HepG2 (cell line): ENCODE measurements around the gene AHSA1. TPM values are rescaled to one million over a fixed set of nuclear protein-coding genes. Genes with fewer than 3 reads are reported as not detected.

Experiments used
- ARID5B ChIP-seq: IDR thresholded peaks from 2 replicates; pipeline ENCODE4 v1.4.0; 2020; ENCODE audit warnings: mild to moderate bottlenecking, missing genetic modification reagents
- CBX1 ChIP-seq: IDR thresholded peaks from one replicate; pipeline ENCODE4 v1.6.1; 2016; ENCODE audit warnings: antibody characterized with exemption, low read depth
- GPN1 ChIP-seq: sonication (generic); formaldehyde crosslinking; IDR thresholded peaks from 2 replicates; pipeline ENCODE4 v1.5.1; 2020; ENCODE audit warnings: missing genetic modification reagents, borderline replicate concordance
- HNRNPLL ChIP-seq: fragments of 200-400 bp; formaldehyde crosslinking; IDR thresholded peaks from 2 replicates; pipeline ENCODE4 v1.6.1; 2017; ENCODE audit warnings: mild to moderate bottlenecking, low read depth, low read length; ENCODE audit not compliant: poor library complexity, severe bottlenecking
- MEIS1 ChIP-seq: sonication (generic); formaldehyde crosslinking; IDR thresholded peaks from 2 replicates; pipeline ENCODE4 v1.9.0; 2021; ENCODE audit warnings: mild to moderate bottlenecking, missing genetic modification reagents, moderate library complexity, borderline replicate concordance
- NR2F2 ChIP-seq: IDR thresholded peaks from 2 replicates; pipeline ENCODE4 v1.6.1; 2012; ENCODE audit warnings: low read depth, inconsistent platforms, borderline replicate concordance
- RBFOX2 ChIP-seq: fragments of 200-400 bp; formaldehyde crosslinking; IDR thresholded peaks from 2 replicates; pipeline ENCODE4 v1.6.1; 2017; ENCODE audit warnings: low read depth, mild to moderate bottlenecking, low read length
- SAP130 ChIP-seq: IDR thresholded peaks from 2 replicates; pipeline ENCODE4 v1.6.1; 2016; ENCODE audit warnings: low read depth
- THAP11 ChIP-seq: IDR thresholded peaks from 2 replicates; pipeline ENCODE4 v1.6.1; 2016; ENCODE audit warnings: missing biosample characterization, missing genetic modification reagents
- THAP8 ChIP-seq: sonication (generic); formaldehyde crosslinking; IDR thresholded peaks from 2 replicates; pipeline ENCODE4 v1.5.1; 2020; ENCODE audit warnings: missing genetic modification reagents, mild to moderate bottlenecking, borderline replicate concordance
- ZBTB42 ChIP-seq: sonication (generic); formaldehyde crosslinking; IDR thresholded peaks from 2 replicates; pipeline ENCODE4 v1.5.0; 2020; ENCODE audit warnings: mild to moderate bottlenecking, missing genetic modification reagents
- ZNF235 ChIP-seq: sonication (generic); formaldehyde crosslinking; IDR thresholded peaks from 2 replicates; pipeline ENCODE4 v1.8.1; 2023; ENCODE audit warnings: mild to moderate bottlenecking, missing genetic modification reagents, borderline replicate concordance
- ZNF512B ChIP-seq: sonication (generic); formaldehyde crosslinking; IDR thresholded peaks from 2 replicates; pipeline ENCODE4 v1.5.1; 2020; ENCODE audit warnings: missing genetic modification reagents, mild to moderate bottlenecking, borderline replicate concordance
- ZNF687 ChIP-seq: sonication (generic); formaldehyde crosslinking; IDR thresholded peaks from 2 replicates; pipeline ENCODE4 v1.5.1; 2020; ENCODE audit warnings: mild to moderate bottlenecking, missing genetic modification reagents, moderate library complexity
- ZNF703 ChIP-seq: sonication (generic); formaldehyde crosslinking; IDR thresholded peaks from 2 replicates; pipeline ENCODE4 v1.5.1; 2020; ENCODE audit warnings: missing genetic modification reagents, mild to moderate bottlenecking, moderate library complexity, borderline replicate concordance
- polyA plus RNA-seq, 8 experiments: library from polyadenylated mRNA; depleted of rRNA in 3 of 8; stranded (reverse) in 7 of 8; unstranded in 1 of 8; fragments of >200 nt; fragmentation: Illumina TruSeq in 4 of 8; extraction: Trizol in 4 of 8; gene quantifications; 2 replicates each; pipeline versions ENCODE4 v1.2.1 to v1.2.3, GENCODE V29; 2011 to 2016; ENCODE audit warnings: low read depth in 4 of 8, missing spikeins in 1 of 8, mixed read lengths in 1 of 8; ENCODE audit not compliant: insufficient read depth in 1 of 8
- total RNA-seq, 5 experiments: library from RNA; depleted of rRNA; stranded (reverse); fragments of >200 nt; fragmentation: Illumina TruSeq; extraction: Trizol; gene quantifications; 2 replicates each; pipeline ENCODE4 v1.2.3, GENCODE V29; 2016; ENCODE audit warnings: low read depth in 1 of 5

Gene AHSA1
- total and polyA plus RNA-seq, 2 of the 13 experiments (the other 11 are each of a cell fraction or from before 2014, with no cell fraction given) = 113 to 241 TPM

- TF ChIP-seq RBFOX2 = peak; percentile 57
- TF ChIP-seq HNRNPLL = peak; percentile 26
- peak; percentile 80 for TF ChIP-seq ZNF687 (CRISPR knock-in tag)
- peak; percentile 13; the same call in 1 of the 2 replicates for TF ChIP-seq MEIS1
- TF ChIP-seq ZNF512B (CRISPR knock-in tag) = no peak
- 0 out of 2 replicates have a peak, but pooled peaks have one; percentile 21 for TF ChIP-seq ZBTB42
- TF ChIP-seq THAP11 (CRISPR knock-in tag) = peak; percentile 55; the same call in 1 of the 2 replicates
- no peak for TF ChIP-seq ZNF235 (CRISPR knock-in tag)
- 0 out of 2 replicates have a peak, but pooled peaks have one; percentile 5 for TF ChIP-seq ZNF703 (CRISPR knock-in tag)
- TF ChIP-seq CBX1 = peak; percentile 8
- no peak for TF ChIP-seq GPN1 (CRISPR knock-in tag)
- 0 out of 2 replicates have a peak, but pooled peaks have one; percentile 59 for TF ChIP-seq THAP8 (CRISPR knock-in tag)
- 0 out of 2 replicates have a peak, but pooled peaks have one; percentile 44 for TF ChIP-seq SAP130 (CRISPR knock-in tag)
- 0 out of 2 replicates have a peak, but pooled peaks have one; percentile 13 for TF ChIP-seq ARID5B (CRISPR knock-in tag)
- TF ChIP-seq NR2F2 = peak; percentile 70
These were observed 41.2 kb downstream of the AHSA1 start (continued) for GRCh38 chr14:77498984-77499527.
